Measurements from ENCODE around the gene MSMP. TPM values are rescaled to one million over a fixed set of nuclear protein-coding genes. Genes with fewer than 3 reads are reported as not detected.

MSMP gene
- total RNA-seq, 1 donor from 2014 or later, result not detected

- DNase-seq (ENCODE audit: low read depth), result no peak
- no peaks in the 10 kb centered on the region for H3K27me3 ChIP-seq (ENCODE audit: control insufficient read depth, insufficient read depth, low read length)
- H3K36me3 ChIP-seq (ENCODE audit: control insufficient read depth, insufficient read depth, low read length), result peaks cover 5% of the 10 kb centered on the region
- no peak for TF ChIP-seq CTCF (IDR thresholded peaks at IDR 0.05; ENCODE audit: insufficient read depth, low read length, poor library complexity, severe bottlenecking)
- H3K4me3 ChIP-seq (ENCODE audit: low read depth, low read length), result no peak overlapping the region
Measured at GRCh38 chr9:35738924-35739323, 15.2 kb downstream of the MSMP start.

- Histone ChIP-seq H3K4me3 (ENCODE audit: low read depth, low read length) (no peak overlapping the region), H3K36me3 (ENCODE audit: control insufficient read depth, insufficient read depth, low read length) (peaks cover 5% of the 10 kb centered on the region), H3K27me3 (ENCODE audit: control insufficient read depth, insufficient read depth, low read length) (no peaks in the 10 kb centered on the region)
- DNase-seq (ENCODE audit: low read depth), result no peak
- TF ChIP-seq CTCF (IDR thresholded peaks at IDR 0.05; ENCODE audit: insufficient read depth, low read length, poor library complexity, severe bottlenecking), result no peak
Measured at GRCh38 chr9:35738186-35738585, 15.9 kb downstream of the MSMP start.

GRCh38 chr9:35737143-35737542 lies 16.9 kb downstream of the MSMP start:
- no peaks in the 10 kb centered on the region for H3K27me3 ChIP-seq (ENCODE audit: control insufficient read depth, insufficient read depth, low read length)
- H3K4me3 ChIP-seq (ENCODE audit: low read depth, low read length), result no peak overlapping the region
- no peak for TF ChIP-seq CTCF (IDR thresholded peaks at IDR 0.05; ENCODE audit: insufficient read depth, low read length, poor library complexity, severe bottlenecking)
- H3K36me3 ChIP-seq (ENCODE audit: control insufficient read depth, insufficient read depth, low read length), result peaks cover 5% of the 10 kb centered on the region
- no peak for DNase-seq (ENCODE audit: low read depth)

GRCh38 chr9:35736201-35736633 lies 17.9 kb downstream of the MSMP start:
- peaks cover 5% of the 10 kb centered on the region for H3K36me3 ChIP-seq (ENCODE audit: control insufficient read depth, insufficient read depth, low read length)
- TF ChIP-seq CTCF (IDR thresholded peaks at IDR 0.05; ENCODE audit: insufficient read depth, low read length, poor library complexity, severe bottlenecking), result peak; percentile 93
- no peak for DNase-seq (ENCODE audit: low read depth)
- no peaks in the 10 kb centered on the region for H3K27me3 ChIP-seq (ENCODE audit: control insufficient read depth, insufficient read depth, low read length)
- H3K4me3 ChIP-seq (ENCODE audit: low read depth, low read length), result no peak overlapping the region

- no peak for TF ChIP-seq CTCF (IDR thresholded peaks at IDR 0.05; ENCODE audit: insufficient read depth, low read length, poor library complexity, severe bottlenecking)
- Histone ChIP-seq H3K36me3 (ENCODE audit: control insufficient read depth, insufficient read depth, low read length) (peaks cover 5% of the 10 kb centered on the region), H3K4me3 (ENCODE audit: low read depth, low read length) (no peak overlapping the region), H3K27me3 (ENCODE audit: control insufficient read depth, insufficient read depth, low read length) (no peaks in the 10 kb centered on the region)
- no peak for DNase-seq (ENCODE audit: low read depth)
Measured at GRCh38 chr9:35734096-35734495, 20.0 kb downstream of the MSMP start.

- Histone ChIP-seq H3K4me3 (ENCODE audit: low read depth, low read length) (peak overlapping the region; percentile 93), H3K27me3 (ENCODE audit: control insufficient read depth, insufficient read depth, low read length) (no peaks in the 10 kb centered on the region), H3K36me3 (ENCODE audit: control insufficient read depth, insufficient read depth, low read length) (peaks cover 3% of the 10 kb centered on the region)
- DNase-seq (ENCODE audit: low read depth), result no peak
- peak; percentile 15 for TF ChIP-seq CTCF (IDR thresholded peaks at IDR 0.05; ENCODE audit: insufficient read depth, low read length, poor library complexity, severe bottlenecking)
Measured at GRCh38 chr9:35732800-35733541, 21.1 kb downstream of the MSMP start.
